H1 (cell line): ENCODE data around the gene ELMO3. TPM values are rescaled to one million over a fixed set of nuclear protein-coding genes. Genes with fewer than 3 reads are reported as not detected.

Source experiments
- BCL11A ChIP-seq, 2 experiments: IDR thresholded peaks; one replicate each; pipeline ENCODE4 v1.6.1; 2011; ENCODE audit warnings: low read depth in 2 of 2, low read length in 2 of 2, mild to moderate bottlenecking in 2 of 2
- CBX5 ChIP-seq: fragments of 300-800, 300-1000 bp; sonication (generic); IDR thresholded peaks from 2 replicates; pipeline ENCODE4 v1.7.1; 2016; ENCODE audit warnings: antibody characterized with exemption, low read length, low read depth
- CEBPB ChIP-seq: IDR thresholded peaks from 2 replicates; pipeline ENCODE4 v1.6.1; 2012; ENCODE audit warnings: low read depth, low read length
- CHD2 ChIP-seq: IDR thresholded peaks from 2 replicates; pipeline ENCODE4 v1.6.1; 2012; ENCODE audit warnings: low read length, improper control_type of control experiment
- CTBP2 ChIP-seq: IDR thresholded peaks from 2 replicates; pipeline ENCODE4 v1.7.0; 2011; ENCODE audit warnings: borderline replicate concordance, mild to moderate bottlenecking, moderate library complexity, mixed read lengths, low read length; ENCODE audit not compliant: insufficient read depth, insufficient read length
- EZH2 ChIP-seq: fragments of 200-600 bp; sonication (generic); IDR thresholded peaks from 2 replicates; pipeline ENCODE4 v1.7.1; 2012; ENCODE audit warnings: low read depth, mild to moderate bottlenecking, moderate library complexity, low read length, inconsistent platforms; ENCODE audit not compliant: severe bottlenecking
- FOSL1 ChIP-seq: IDR thresholded peaks from 2 replicates; pipeline ENCODE4 v1.6.1; 2011; ENCODE audit warnings: mild to moderate bottlenecking, low read depth, low read length, moderate library complexity; ENCODE audit not compliant: insufficient read depth
- JUN ChIP-seq: IDR thresholded peaks from 2 replicates; pipeline ENCODE4 v1.6.1; 2011; ENCODE audit warnings: low read depth, mild to moderate bottlenecking, improper control_type of control experiment, low read length
- MAFK ChIP-seq: IDR thresholded peaks from 2 replicates; pipeline ENCODE4 v1.6.1; 2012; ENCODE audit warnings: low read depth, mild to moderate bottlenecking, improper control_type of control experiment, low read length
- NANOG ChIP-seq: IDR thresholded peaks from 2 replicates; pipeline ENCODE4 v1.6.1; 2011; ENCODE audit warnings: low read length, low read depth, mild to moderate bottlenecking, inconsistent platforms; ENCODE audit not compliant: insufficient read depth, poor library complexity, severe bottlenecking
- NRF1 ChIP-seq: IDR thresholded peaks from 2 replicates; pipeline ENCODE4 v1.6.1; 2011; ENCODE audit warnings: mild to moderate bottlenecking, low read depth, low read length, improper control_type of control experiment
- PHF8 ChIP-seq: fragments of 200-600 bp; sonication (generic); conservative IDR thresholded peaks from 2 replicates; pipeline ENCODE4 v1.7.1; 2012; ENCODE audit warnings: low read depth, mild to moderate bottlenecking, inconsistent platforms, low read length, moderate library complexity
- POU5F1 ChIP-seq: IDR thresholded peaks from 2 replicates; pipeline ENCODE4 v1.6.1; 2011; ENCODE audit warnings: low read depth, mild to moderate bottlenecking, low read length, moderate library complexity
- RAD21 ChIP-seq, 2 experiments: IDR thresholded peaks in 1 of 2; conservative IDR thresholded peaks in 1 of 2; 2 replicates each; pipeline ENCODE4 v1.6.1; 2011; ENCODE audit warnings: low read depth in 2 of 2, low read length in 2 of 2, improper control_type of control experiment in 1 of 2, inconsistent platforms in 1 of 2, mild to moderate bottlenecking in 1 of 2, moderate library complexity in 1 of 2
- RBBP5 ChIP-seq: IDR thresholded peaks from 2 replicates; pipeline ENCODE4 v1.7.1; 2012; ENCODE audit warnings: low read depth, mild to moderate bottlenecking, inconsistent platforms, low read length, moderate library complexity, borderline replicate concordance
- RNF2 ChIP-seq: fragments of 200-900, 300-1000 bp; sonication (generic); IDR thresholded peaks from 2 replicates; pipeline ENCODE4 v1.7.1; 2016; ENCODE audit warnings: borderline replicate concordance, low read depth, mild to moderate bottlenecking, antibody characterized with exemption, low read length; ENCODE audit not compliant: poor library complexity, severe bottlenecking; ENCODE audit errors: missing control alignments
- RXRA ChIP-seq: IDR thresholded peaks from 2 replicates; pipeline ENCODE4 v1.6.1; 2011; ENCODE audit warnings: low read depth, mild to moderate bottlenecking, low read length, moderate library complexity; ENCODE audit not compliant: insufficient read depth
- SIRT6 ChIP-seq: IDR thresholded peaks from one replicate; pipeline ENCODE4 v1.7.1; 2012; ENCODE audit warnings: low read length, inconsistent platforms
- SP4 ChIP-seq: IDR thresholded peaks from 2 replicates; pipeline ENCODE4 v1.6.1; 2012; ENCODE audit warnings: low read length, inconsistent platforms
- SRF ChIP-seq: IDR thresholded peaks from 2 replicates; pipeline ENCODE4 v1.6.1; 2011; ENCODE audit warnings: mild to moderate bottlenecking, low read depth, low read length, moderate library complexity
- TAF1 ChIP-seq: IDR thresholded peaks from 2 replicates; pipeline ENCODE4 v1.6.1; 2011; ENCODE audit warnings: mild to moderate bottlenecking, low read depth, low read length
- USF2 ChIP-seq: IDR thresholded peaks from 2 replicates; pipeline ENCODE4 v1.6.1; 2011; ENCODE audit warnings: low read length, improper control_type of control experiment
- ZNF274 ChIP-seq: IDR thresholded peaks from 2 replicates; pipeline ENCODE4 v1.7.0; 2012; ENCODE audit warnings: low read length, borderline replicate concordance; ENCODE audit errors: extremely low read depth
- polyA plus RNA-seq, 7 experiments: library from polyadenylated mRNA; depleted of rRNA in 3 of 7; stranded (reverse) in 5 of 7; unstranded in 2 of 7; fragments of >200 nt in 5 of 7; fragments of 200-250 nt in 2 of 7; gene quantifications; 1 replicate in 5 of 7; 2 replicates in 1 of 7; 4 replicates in 1 of 7; pipeline versions ENCODE4 v1.2.1 to v1.2.3, GENCODE V29; 2011 to 2013; ENCODE audit warnings: missing spikeins in 2 of 7, mixed read lengths in 2 of 7
- total RNA-seq: library from RNA; stranded (reverse); fragmentation: NEBNext Ultra II Directional; extraction: Animal tissue kit (Norgen Biotek cat#: 25700); gene quantifications from 2 replicates; pipeline ENCODE4 v1.2.1, GENCODE V29; 2021

Gene ELMO3
- total and polyA plus RNA-seq, 2 of the 8 experiments (the other 6 are each of a cell fraction or from before 2014, with no cell fraction given) = 9.6 to 10.9 TPM

- no peak for TF ChIP-seq BCL11A (IDR thresholded peaks at IDR 0.05; ENCODE audit: low read depth in 2 of 2, low read length in 2 of 2)
- no peak for TF ChIP-seq FOSL1
- no peak for TF ChIP-seq POU5F1
- TF ChIP-seq CEBPB = no peak
- peak; percentile 42 for TF ChIP-seq RNF2
- no peak for TF ChIP-seq PHF8
- no peak; the same call in 1 of the 2 replicates for TF ChIP-seq SRF
- no peak for TF ChIP-seq SIRT6
- no peak for TF ChIP-seq NRF1
- TF ChIP-seq MAFK = no peak
- TF ChIP-seq TAF1 = no peak
- peak; percentile 67; the same call in 1 of the 2 replicates for TF ChIP-seq CHD2
- TF ChIP-seq ZNF274 = no peak
- TF ChIP-seq CTBP2 = no peak
- TF ChIP-seq JUN = no peak
- peak; percentile 74; the same call in 1 of the 2 replicates for TF ChIP-seq SP4
- no peak for TF ChIP-seq RXRA
- TF ChIP-seq CBX5 = no peak
- peak; percentile 27 for TF ChIP-seq NANOG
- TF ChIP-seq RAD21 (IDR thresholded peaks at IDR 0.05 in 1 of 2, conservative IDR thresholded peaks at IDR 0.05 in 1 of 2; ENCODE audit: low read depth in 2 of 2, low read length in 2 of 2) = peak; percentile 74 to 83
- TF ChIP-seq RBBP5 = 0 out of 2 replicates have a peak, but pooled peaks have one; percentile 66
- peak; percentile 64 for TF ChIP-seq EZH2
- TF ChIP-seq USF2 = no peak
These were observed 13.8 kb upstream of the ELMO3 start (continued) for GRCh38 chr16:67184995-67185650.
